GM21576 (cell line): Measurements from ENCODE around the gene IFITM5.
"Not testable (repeated sequence)": the region's sequence is repeated elsewhere in the genome, so short reads cannot be mapped to it uniquely, and the experiment has no call there.

Source experiments
- ATAC-seq: cut with Tn5 transposase; IDR thresholded peaks from one replicate; pipeline ENCODE4 v1.9.1; 2021; ENCODE audit warnings: mild to moderate bottlenecking, moderate library complexity; ENCODE audit not compliant: unreplicated experiment

The IFITM5 gene

DNA sequence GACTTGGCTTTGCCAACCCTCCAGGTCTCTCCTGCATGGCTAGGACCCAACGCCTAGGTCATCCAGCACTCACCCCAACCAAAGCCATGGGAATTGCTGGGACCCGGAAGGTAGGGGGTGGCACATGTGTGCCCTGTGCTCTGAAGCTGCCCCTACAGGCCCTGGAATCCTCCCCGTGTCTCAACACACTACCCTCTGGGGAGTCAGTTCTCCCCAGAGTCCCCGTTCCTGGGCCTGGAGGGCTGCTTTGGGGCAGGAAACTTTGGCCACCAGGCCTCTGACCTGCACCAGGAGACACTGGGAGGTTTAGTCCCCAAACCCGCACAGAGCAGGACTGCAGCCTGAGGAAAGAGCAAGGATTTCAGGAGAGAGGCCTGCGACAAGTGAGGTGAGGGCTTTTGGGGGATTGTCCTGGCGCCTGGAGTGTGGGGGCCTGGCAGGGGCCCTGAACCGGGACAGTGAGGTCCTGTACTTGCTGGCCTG, 14.0 kb upstream of the IFITM5 start:
- ATAC-seq = no peak

GRCh38 chr11:312092-312816, 12.9 kb upstream of the IFITM5 start:
- ATAC-seq = no peak

DNA sequence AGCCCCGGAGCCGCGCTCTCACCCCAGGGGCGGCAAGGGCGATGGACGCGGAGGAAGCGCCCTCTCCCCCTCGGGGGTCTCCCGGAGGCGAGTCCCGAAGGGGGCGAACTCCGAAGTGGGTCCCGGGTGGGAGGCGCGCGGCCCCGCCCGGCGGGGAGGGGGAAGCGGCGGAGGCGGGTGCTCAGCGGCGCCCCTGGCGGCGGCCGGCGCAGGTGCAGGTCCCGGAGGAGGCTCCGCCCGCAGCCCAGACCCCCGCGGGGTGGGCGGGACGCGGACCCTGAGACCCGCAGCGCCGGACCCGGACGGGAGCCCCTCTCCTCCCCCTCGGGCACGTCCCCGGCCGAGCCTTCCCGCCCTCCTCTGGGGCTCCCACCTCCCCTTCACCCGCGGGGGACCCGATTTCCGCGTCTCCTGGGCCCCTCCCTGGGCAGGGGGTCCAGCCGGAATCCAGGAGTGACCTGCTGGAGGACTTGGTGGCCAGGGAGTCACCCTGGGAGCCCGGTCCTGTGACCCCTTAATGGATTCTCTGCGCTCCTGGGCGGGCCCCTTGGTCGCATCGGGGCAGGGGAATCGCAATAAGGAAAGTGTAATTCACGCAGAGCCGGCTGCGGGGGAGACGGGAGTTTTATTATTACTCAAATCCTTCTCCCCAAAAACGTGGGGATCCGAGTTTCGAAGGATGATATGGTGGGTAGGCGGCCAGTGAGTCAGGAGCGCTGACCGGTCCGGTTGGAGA, 11.9 kb upstream of the IFITM5 start:
- not testable (repeated sequence) for ATAC-seq

DNA sequence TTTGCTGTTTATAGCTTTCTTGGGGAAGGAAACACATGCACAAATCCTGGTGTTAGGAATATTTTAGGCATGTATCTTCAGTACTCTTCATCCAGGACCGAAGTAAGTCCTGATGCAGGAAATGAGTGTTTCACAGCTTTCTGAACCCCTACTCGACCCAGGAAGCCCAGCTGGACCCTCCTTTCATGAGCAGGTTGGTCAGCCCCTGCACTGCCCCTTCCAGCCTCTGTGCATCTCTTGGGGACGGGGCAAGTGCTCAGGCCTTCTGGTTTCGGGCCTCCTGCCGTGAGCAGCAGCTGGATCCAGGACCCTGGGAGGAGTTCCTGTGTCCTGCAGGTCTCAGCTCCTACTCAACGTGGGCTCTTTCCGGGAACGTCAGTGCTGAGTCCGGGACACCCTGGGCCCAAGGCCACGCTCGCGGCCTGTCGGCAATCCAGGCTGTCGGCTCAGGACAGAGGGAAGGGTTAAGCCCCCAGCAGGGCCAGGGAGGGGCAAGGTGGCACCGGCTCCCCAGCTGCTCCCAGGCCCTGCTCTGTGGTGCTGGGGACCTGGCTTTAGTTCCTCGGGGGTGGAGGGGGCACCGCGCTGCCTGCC, 10.8 kb upstream of the IFITM5 start:
- not testable (repeated sequence) for ATAC-seq

- not testable (repeated sequence) for ATAC-seq
Measured at GRCh38 chr11:308740-309665, 9.7 kb upstream of the IFITM5 start.

- ATAC-seq = not testable (repeated sequence)
Measured at GRCh38 chr11:307766-308708, 8.7 kb upstream of the IFITM5 start, which contains the start of gene IFITM2. Gene IFITM2 (plus strand): TSS chr11:307816. CDS start chr11:308193, 377 bp downstream.

DNA sequence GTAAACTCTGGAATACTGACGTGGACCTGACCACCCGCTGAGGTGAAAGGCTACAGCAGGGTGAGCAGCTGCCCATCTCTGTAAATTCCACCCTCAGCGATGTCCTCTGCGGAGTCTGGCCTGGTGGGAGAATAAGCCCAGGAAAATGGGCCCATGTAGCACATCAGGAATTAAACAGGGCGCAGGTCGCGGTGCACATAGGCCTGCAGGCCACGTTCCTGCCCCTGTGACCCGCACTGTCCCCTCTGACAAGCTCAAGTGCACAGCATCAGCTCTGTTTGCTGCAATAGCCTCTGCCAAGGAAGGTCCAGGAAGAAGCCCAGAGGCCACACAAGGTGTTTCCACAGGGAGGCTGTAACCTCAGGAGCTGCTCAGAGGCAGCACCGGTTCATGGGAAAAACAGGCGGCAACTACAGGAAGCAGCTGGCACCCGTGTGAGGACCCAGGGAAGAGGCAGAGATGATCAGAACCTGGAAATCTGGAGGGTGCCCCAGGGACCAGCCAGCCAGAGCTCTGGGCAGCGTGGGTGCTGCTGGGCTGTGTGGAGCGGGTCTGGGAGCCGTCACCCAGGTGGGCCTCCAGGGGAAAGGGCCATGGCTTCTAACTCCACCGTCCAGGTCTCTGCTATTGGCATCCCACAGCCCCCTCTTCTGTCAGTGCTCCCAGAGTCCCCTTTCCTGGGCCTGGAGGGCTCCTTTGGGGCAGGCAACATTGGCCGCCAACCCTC, 7.5 kb upstream of the IFITM5 start:
- ATAC-seq = no peak

DNA sequence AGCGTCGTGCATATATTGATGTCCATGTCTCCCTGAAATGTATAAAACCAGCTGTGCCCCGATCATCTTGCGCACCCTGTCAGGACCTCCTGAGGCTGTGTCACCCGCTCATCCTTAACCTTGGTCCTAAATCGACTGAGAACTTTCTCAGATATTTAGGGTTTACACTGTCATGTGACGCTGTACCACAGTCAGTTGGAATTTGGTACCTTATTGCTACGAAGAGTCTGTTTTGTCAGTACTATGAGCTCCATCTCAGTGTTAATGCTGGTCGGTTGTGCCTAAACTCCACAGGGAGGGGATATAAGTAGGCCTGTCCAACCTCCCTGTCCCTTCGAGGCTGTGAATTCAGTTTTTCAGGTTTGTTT, 6.5 kb upstream of the IFITM5 start:
- no peak for ATAC-seq

- no peak for ATAC-seq
Measured at GRCh38 chr11:304915-305843, 5.9 kb upstream of the IFITM5 start.

GRCh38 chr11:304061-304506, 4.8 kb upstream of the IFITM5 start:
- ATAC-seq = no peak

- no peak for ATAC-seq
Measured at GRCh38 chr11:303363-303762, 4.0 kb upstream of the IFITM5 start.

GRCh38 chr11:299951-300735, 817 bp upstream of the IFITM5 start:
- no peak for ATAC-seq

DNA sequence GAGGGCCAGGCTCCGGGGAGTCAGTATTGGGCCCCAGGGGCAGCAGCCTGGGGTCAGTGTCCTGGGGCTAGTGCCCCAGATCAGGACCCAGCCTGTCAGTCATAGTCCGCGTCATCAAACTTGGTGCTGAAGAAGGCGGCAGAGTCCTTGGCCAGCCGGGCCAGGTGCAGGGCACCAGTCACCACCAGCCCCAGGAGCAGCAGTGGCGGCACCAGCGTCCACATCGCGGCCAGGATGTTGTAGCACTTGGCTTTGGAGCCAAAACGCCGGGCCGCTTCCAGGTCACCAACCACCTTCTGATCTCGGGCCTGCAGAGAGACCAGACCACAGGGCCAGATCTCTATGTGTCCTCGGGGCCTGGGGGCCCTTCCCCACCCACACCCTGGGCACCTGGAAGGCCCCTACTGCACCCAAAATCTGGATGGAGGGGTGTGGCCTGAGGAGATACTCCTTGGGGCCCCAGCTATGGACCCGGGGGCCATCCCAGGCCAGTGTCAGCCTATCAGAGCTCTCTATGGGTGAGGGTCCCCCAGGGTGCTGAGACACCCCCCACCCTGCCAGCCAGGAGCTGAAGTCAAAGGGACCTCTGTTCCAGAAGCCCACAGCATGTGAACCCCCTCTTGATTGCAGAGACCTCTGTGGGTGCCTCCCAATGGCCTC, 790 bp downstream of the IFITM5 start:
- ATAC-seq = no peak

DNA sequence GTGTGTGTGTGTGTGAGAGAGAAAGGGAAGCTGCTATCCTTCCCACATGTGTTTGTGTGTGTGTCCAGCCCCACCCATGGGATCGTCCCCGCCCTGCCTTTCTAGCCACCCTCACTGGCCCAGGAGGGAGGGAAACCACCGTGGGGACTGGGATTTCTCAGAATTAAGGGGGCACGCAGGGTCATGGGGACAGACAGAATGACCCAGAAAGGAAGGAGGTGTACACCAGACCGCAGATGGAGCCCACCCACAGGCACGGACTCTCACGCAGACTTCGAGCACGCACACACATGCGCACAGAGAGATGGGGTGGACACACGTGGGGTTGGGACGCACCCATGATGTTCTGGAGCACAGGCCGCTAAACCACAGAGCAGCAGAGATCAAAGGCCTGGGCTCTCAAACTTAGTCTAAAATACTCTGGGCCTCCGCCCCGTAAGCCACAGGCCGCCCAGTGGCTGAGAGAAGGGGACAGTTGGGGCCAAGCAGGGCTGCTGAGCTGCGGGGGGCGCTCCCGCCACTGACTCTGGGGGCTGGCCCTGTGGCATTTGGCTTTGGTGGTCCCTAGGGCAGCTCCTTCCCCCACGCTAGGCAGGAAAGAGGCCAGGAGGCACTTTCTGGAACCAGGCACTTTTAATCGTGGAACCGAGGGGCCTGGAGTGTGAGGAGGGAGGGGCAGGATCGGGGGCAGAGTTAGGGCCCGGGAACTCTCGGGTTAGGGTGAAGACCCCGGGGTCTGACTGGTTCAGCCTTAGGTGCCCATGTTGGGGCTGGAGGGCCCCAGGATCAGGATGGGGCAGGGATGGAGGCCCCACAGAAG, 1.5 kb downstream of the IFITM5 start:
- ATAC-seq = no peak

GRCh38 chr11:297051-297585, 2.2 kb downstream of the IFITM5 start:
- ATAC-seq = no peak
